Right renal pelvis (tissue), 4 donors: ENCODE data around the gene CTSL. TPM values are rescaled to one million over a fixed set of nuclear protein-coding genes. Genes with fewer than 3 reads are reported as not detected.
A peak's percentile ranks its signal among the peaks of the same experiment; 100 is the strongest.

Experiments used
- DNase-seq, 4 donors: peaks; one replicate each; pipeline ENCODE4 v3.0.0-alpha.2; 2013; ENCODE audit warnings: low read depth in 4 of 4, low spot score in 3 of 4, missing footprints in 1 of 4
- polyA plus RNA-seq, 4 donors: library from polyadenylated mRNA; unstranded; fragments of 120-200 nt; gene quantifications; one replicate each; pipeline ENCODE4 v1.2.1, GENCODE V29; 2013; ENCODE audit not compliant: insufficient read length in 4 of 4

Gene CTSL
- 100 to 1,000 TPM; 150 to 170 (median 165) TPM for polyA plus RNA-seq

DNA sequence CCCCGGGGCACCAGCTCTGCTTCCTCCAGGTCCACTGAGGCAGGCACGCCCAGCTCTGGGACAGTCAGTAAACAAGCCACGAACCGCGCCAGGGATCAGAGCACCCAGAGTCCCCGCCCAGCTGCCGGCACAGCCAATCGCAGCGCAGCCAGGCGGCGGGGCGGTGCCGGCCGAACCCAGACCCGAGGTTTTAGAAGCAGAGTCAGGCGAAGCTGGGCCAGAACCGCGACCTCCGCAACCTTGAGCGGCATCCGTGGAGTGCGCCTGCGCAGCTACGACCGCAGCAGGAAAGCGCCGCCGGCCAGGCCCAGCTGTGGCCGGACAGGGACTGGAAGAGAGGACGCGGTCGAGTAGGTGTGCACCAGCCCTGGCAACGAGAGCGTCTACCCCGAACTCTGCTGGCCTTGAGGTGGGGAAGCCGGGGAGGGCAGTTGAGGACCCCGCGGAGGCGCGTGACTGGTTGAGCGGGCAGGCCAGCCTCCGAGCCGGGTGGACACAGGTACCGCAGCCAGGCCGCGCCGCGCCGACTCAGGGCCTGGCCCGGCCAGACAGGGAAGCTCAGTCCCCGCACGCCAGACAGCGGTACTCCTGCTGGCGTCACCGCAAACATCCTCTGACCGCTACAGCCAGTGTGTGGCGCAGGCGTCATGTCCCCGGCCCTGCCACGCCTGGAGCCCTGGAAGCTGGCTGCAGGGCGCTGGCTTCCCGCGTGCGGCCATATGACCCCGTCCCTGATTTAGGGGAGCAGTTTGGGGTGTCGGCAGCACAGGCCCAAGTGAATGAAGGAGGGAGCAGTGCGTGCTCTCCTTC is at the start of gene CTSL:
TSS of gene CTSL (plus strand) at position 220 of the 810 bp plus-strand sequence. CDS start 1,485 bp downstream, outside the sequence.
- DNase-seq: peak; percentile 58 to 74 (median 64)

DNA sequence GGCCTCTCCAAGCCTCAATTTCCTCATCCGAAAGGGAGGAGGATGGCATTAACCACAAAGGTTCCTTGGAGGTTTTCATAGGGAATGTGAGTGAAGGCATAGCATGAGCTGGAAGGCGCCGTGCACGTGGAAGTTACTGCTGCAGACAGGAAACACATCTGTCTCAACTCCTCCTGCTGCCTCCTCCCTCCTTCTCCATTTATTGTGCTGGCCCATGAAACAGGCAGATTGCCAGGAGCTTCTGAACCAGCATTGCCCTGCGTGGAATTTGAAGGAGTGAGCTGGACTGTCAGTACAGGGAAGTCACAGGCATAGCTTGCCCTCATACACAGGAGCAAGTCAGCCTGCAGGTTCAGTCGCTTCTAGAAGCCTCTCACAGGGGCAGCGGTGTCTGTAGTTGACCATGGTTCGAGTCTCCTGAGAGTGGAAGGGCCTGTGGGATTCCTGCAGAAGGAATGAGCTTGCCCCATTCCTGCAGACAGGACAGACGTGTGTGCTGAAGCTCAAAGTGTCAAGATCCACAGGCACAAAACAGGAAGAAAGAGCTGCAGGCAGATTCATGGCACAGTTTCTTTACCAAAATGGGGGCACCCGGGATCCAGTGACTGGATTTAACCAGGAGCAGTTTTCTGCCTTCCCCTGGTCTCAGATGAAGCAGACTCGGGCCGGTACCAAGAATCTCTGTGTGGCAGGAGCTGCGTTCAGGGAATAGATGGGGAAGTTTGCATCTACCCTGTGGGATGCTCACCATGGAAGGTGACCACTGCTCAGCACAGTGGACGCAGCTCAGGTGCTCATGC is 48.7 kb upstream of the CTSL start:
- DNase-seq: no peak

DNA sequence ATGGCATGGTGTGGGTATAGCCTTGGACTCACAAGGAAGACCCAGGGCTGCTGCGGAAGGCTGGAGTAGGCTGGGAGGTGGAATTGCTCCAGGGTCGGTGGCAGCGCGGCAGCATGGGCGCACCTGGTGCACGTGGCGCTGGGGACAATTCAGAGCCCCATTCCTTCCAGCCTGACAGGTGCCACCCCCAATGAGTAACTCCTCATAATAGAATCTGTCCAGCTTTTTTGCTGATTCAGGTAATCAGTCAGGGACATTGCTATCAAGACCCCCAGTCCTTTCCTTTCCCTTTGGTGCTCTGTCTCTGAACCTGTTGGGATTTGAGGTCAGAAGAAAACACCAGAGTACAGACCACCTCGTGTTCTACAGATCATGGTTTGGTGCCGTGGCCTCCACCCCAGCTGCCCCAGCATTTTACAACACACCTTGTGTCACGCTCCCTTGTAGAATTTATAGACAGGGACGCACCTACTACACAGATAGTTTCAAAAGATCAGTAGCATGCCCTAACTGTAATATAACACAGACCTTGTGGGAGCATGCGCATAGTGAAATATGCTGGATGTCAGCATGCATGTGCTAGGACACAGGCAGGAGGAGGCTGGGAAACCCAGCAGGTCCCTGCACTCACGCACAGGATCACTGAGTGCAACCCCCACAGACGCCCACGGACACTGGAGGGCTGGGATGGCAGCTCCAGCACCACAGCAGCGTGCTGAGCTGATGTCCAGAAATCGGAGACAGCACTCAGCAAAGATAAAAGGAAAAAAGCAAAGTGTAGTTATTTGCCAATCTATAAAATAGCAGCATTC is 47.9 kb upstream of the CTSL start:
- no peak for DNase-seq

DNA sequence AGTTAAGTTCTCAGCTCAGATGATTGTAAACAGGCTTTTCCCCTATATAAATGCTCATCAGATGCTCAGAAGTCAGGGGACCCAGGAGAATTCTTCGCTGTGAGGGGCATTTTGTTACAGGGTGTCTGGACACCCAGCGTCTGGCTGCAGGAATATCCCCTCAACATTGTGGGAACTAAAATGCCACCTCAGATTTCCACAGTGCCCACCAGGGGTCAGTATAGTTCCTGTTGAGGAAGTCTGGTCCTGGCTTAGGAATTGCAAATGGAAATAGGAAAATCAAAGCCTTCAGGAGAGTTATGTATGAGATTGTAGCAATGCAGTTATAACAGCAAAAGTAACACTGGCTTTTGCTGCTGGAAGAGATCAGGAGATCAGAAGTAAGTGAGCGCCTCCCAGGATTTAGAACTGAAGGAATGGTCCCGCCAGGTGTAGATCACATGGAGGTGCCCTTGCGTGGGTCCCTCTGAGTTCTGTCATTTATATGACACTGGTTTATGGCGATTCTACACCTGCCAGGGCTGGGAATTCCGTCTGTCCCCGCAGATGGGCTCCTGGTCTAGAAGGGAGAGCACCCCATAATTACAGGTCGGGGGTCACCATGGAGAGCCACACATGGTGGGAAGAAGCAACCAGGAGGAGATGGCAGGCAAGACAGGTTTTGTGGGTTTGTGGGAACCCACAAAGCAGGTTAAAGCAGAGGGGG is 47.1 kb upstream of the CTSL start:
- DNase-seq: peak; percentile 60 to 67 (median 63)

DNA sequence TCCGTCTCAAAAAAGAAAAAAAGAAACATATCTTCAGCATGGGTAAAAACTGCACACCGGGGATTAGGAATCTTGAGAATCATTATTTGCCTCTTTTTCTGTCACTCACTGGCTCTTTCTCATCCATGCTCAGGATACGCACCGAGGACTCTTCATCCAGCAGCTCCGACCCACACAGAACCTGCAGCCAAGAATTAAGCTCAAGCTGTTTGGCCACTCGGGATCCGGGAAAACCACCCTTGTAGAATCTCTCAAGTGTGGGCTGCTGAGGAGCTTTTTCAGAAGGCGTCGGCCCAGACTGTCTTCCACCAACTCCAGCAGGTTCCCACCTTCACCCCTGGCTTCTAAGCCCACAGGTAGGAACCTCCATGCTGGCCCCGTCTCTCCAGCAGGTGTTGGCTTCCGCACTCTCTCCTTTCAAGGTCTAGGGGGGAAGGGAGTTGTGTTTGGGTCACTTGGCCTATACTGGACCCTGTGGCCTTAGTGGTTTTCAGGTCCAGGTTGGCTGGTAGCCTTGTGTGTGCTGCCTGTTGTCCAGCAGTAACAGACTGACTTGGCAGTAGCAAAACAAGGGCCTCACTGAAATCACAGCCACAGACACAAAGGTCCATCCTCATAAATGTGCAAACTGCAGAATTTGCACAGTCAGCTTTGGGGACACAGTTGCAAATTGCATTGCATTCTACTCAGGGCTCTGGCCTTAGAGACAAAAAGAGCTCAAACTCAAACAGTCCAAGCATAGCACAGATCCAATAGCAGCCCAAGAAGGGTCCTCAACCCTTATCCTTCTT is 44.5 kb upstream of the CTSL start:
- DNase-seq: no peak

DNA sequence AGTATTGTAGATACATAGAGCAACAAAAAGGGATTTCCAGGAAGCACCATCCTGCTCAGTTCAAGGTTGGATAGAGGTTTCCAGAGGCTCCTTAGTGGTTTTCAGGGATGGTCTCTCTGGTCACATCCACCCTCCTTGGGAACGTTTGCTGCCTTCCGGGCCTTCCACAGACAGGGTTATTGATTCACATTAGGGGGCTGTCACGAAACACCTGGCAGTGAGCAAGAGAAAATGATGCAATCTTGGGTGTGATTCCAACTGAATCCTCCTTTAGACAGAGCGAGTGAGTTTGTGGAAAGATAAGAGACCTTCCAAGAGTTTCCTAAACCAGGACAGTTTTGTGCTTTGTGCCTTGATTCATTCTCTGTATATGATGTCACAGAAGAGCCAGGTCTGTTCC is 43.8 kb upstream of the CTSL start:
- no peak for DNase-seq

DNA sequence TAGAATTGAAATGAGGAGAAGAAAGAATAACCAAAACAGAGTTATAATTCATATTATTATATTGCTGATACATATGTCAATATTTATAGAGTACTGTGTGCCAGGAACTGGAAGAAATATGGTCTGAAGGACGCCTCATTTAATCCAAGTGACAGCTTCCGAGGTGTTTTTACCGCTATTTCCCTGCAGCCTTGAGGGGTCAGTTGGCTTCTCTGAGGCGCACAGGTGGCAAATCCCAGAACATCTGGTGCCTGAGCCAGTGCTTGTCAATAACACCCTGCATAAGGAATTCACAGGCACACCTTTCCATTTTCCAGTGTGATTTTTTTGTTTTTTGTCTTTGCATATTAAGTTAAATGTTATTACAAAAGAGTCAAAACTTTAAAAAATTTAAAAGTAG is 43.3 kb upstream of the CTSL start:
- DNase-seq: no peak

DNA sequence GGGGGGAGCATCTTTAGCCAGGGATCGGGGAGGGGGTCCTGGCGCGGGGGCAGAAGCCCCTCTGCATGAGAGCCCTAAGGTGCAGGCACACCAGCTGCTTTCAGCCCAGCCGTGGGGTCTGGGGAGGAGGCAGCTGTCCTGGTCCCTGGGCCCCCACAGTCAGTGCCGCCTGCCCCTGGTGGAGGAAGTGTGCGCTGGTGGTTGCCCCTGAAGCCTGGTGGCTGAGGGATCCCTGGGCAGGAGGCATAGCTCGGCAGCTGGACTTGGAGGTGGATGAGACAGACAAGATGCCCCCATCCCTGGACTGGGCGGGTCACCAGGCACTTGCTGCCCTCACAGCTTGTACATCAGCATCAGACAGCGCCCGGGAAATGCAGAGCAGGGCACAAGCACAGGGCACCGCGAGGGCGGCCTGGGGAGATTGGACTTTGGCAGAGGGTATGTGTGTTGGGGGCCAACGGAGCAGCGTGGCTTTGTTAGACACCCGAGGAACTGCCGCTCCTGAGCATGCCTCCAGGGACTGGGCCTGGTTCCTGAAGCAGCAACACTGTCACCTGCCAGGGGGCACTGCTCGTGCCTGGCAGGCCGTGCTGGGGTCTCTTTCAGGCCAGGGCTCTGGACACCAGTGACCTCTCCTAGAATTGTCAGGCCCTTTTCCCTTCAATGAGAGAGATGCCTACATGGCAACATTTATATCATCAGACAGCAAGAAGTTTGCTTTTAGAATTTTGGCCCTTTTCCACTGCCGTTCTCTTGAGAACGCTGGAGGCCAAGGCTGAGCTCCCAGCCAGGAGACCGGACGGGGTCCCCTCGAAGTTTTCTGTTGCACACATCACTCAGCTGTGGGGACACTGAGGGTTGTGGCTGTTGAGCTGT is 41.9 kb upstream of the CTSL start:
- no peak for DNase-seq

DNA sequence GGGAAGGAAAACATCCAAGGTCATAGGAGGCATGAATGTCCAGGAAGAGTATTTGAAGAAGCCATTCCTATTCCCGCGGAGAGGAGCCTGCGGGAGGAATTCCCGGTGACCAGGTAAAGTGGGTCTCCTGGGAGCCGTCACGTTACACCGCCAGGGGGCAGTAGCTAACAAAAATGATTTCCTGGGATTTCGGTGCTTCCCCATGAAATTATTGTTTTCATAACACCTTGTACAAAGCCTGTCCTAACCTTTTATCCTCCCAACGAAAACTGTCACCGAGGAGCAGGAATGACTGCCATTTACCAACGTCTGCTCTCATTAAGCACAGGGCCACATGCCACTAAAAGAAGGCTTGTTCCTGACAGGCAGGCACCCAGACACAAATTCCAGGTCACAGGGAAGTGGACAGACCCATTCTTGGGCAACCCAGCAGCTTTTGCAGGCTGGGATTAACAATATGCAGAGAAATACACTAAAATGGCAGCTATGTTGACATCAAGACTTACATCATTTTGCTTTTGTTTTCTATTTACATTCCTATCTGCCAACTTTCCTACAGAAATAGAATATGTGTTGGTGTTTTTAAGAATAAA is 41.2 kb upstream of the CTSL start:
- peak in 3 of 4 donors; percentile 19 to 35 (median 29) for DNase-seq

DNA sequence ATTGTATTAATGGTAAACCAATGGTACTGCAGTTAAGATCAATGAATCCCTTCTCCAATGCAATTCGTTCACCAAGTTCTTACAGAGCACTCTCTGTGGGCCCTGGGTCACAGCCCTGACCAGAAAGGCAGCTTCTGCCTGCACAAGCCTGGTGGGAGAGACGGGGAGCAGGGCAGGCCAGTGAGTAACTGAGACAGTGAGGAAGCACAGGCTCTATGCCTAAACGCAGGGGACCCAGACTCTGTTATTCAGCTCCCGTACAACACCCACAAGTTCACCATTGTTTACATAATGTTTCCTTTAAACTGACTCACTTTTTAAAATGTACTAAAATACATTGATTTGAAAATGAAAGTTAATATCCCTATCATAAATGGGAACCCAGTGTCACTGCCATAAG is 40.5 kb upstream of the CTSL start:
- DNase-seq: no peak

DNA sequence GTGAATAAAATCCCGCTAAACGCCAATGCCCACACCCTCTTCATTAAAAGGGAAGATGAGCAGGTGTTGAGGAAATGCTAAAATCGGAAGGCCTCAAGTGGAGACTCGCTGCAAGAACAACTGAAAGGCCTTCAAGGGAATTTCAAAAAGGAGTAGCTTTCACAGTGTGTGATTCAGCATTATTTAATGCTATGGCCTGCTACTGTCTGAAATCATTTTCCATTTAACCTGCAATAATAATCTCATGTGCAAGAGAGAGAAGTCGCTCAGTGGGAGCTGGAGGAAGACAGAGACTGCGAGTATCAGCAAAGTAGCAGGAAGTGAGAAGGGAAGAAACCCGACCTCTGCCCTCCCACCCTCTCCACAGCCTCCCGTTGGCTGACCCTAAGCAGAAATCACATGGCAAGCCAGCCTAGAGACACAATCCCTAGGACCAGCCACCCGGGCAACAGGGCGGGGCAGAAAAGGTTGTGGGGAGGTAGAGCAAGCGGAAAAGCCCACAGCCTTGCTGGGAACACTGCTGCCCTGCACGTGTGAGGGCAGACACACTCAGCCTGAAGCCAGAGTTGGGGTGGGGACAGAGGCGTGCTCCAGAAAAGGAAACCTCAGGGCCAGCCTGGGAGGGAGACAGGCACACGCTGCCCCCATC is 39.9 kb upstream of the CTSL start:
- DNase-seq: no peak

DNA sequence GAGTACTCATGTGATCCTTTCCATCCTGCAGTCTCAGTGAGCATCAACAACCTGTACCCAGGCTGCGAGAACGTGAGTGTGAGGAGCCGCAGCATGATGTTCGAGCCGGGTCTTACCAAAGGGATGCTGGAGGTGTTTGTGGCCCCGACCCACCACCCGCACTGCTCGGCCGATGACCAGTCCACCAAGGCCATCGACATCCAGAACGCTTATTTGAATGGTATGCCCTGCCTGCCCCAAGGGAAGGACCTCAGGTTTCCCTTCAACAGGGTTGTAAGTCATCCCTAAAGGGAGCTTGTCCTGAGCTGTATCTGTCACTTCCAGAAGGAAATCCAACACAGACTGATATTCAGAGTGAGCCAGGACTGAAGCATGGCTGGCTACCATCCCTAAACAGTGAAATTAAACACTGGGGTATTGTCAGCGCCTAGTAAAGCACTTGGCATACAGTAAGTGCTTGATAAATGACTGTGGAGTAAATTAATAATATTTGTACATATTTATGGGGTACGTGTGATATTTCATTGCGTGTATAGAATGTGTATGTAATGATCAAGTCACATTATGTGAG is 39.3 kb upstream of the CTSL start:
- DNase-seq: no peak

DNA sequence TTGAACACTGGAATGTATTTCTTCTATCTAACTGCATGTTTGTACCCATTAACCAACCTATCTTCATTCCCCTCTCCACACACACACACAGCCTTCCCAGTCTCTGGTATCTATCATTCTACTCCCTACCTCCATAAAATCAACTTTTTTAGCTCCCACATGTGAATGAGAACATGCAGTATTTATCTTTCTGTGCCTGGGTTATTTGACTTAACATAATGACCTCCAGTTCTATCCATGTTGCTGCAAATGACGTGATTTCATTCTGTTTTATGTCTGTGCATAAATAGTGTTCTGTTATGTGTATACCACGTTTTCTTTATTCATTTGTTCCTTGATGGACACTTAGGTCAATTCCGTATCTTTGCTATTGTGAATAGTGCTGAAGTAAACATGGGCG is 38.7 kb upstream of the CTSL start:
- no peak for DNase-seq

DNA sequence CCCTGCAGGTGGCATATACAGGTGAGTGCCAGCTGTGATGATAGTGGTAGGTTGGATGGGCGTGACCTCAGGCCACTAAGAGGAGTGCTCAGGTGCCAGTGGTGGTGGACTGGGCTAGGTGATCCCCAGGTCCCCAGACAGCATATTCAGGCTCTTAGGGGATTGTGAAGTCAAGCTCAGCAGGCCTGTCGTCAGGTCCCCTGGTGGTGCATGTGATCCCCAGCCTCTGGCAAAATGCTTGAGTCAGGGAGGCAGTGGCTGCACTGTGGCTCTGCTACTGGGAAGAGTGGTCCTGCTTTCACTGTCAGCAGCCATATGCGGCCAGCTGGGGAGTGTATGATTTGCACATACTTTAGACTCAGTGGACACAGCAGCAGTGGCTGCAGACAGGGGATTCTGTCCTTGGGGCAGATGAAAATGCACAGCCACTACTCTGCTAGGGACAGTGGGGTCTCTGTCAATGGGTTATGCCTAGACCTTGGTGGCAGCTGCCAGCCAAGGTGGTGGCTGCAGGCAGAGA is 31.6 kb upstream of the CTSL start:
- DNase-seq: no peak

DNA sequence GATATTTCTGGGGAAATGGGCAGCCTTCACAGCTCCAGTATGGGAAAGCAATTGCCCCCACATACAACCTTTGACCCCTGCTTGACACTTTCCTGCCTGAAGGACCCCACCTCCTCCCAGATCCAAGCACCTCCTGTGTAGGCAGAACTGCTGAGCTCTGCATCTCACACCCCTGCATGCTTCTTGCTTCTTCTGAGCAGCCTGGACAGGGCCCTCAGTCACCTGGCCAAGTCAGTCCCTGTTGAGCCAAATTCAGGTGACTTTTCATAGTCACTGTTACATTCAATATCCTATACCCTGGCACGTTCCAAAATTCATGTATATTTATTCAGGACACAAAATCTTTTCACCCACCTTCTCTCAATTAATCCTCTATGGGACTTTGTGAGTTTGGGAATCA is 30.4 kb upstream of the CTSL start:
- DNase-seq: no peak

DNA sequence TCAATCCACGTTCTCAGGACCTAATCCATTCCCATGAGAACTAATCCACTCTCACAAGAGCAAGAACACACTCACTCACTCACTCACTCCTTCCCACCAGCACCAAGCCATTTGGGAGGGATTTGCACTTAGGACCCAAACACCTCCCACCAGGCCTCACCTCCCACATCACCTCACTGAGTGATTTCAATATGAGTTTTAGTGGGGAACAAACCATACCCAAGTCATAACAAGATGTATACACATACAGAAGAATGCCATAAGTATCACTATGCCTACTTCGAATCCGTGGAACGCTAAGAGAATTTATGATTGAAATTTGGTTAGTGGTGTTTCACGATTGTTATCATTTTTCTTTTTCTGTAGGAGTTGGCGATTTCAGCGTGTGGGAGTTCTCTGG is 29.3 kb upstream of the CTSL start:
- no peak for DNase-seq
